ENCODE data around the gene DBNDD2.
A peak's percentile ranks its signal among the peaks of the same experiment; 100 is the strongest.

Gene DBNDD2

DNA sequence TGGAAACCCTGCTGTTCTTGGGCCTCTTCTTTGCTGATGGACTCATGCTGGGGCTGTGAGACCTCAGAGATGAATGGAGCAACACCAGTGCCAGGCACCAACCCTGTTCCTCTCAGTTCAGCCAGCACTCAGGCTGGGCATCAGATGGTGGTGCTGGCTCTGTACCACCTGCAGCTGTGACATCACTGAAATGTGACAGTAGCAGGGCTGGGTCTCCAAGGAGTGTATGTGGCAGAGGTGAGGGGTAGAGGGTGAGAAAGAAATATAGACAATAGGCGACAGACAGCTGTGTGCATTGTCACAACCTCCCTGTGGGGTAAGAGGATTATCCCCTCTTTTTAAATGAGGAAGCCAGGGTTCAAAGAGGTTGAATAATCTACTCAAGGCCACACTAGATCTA lies 29.9 kb upstream of the DBNDD2 start, which contains the start of gene TP53TG5:
Gene TP53TG5, minus strand, starts transcription at position 135 of the 400 bp plus-strand sequence. Its CDS starts 89 bp downstream, at position 46.
- no peak for DNase-seq (ENCODE audit: low read depth)

GRCh38 chr20:45387274-45387673 lies 20.8 kb upstream of the DBNDD2 start:
- no peak for DNase-seq (ENCODE audit: low read depth)

- no peak for DNase-seq (ENCODE audit: low read depth)
These were observed 17.2 kb upstream of the DBNDD2 start for GRCh38 chr20:45390931-45391330.

DNA sequence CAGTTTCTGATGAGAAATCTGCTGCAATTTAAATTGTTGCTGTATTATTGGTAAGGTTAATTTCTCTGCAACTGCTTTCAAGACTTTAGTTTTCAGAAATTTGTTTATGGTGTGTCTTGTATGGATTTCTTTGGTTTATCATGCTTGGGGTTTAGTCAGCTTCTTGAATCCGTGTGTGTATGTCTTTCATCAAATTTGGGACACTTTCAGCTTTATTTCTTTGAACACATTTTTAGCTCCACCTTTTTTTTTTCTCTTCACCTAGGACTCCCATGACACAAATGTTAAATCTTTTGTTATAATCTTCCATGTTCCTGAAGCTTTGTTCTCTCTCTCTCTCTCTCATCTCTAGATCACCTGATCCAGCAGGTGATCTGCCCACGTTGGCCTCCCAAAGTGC lies 16.5 kb upstream of the DBNDD2 start:
- no peak for DNase-seq (ENCODE audit: low read depth)

- DNase-seq (ENCODE audit: low read depth) = no peak
These were observed 15.4 kb upstream of the DBNDD2 start for GRCh38 chr20:45392733-45393132.

DNA sequence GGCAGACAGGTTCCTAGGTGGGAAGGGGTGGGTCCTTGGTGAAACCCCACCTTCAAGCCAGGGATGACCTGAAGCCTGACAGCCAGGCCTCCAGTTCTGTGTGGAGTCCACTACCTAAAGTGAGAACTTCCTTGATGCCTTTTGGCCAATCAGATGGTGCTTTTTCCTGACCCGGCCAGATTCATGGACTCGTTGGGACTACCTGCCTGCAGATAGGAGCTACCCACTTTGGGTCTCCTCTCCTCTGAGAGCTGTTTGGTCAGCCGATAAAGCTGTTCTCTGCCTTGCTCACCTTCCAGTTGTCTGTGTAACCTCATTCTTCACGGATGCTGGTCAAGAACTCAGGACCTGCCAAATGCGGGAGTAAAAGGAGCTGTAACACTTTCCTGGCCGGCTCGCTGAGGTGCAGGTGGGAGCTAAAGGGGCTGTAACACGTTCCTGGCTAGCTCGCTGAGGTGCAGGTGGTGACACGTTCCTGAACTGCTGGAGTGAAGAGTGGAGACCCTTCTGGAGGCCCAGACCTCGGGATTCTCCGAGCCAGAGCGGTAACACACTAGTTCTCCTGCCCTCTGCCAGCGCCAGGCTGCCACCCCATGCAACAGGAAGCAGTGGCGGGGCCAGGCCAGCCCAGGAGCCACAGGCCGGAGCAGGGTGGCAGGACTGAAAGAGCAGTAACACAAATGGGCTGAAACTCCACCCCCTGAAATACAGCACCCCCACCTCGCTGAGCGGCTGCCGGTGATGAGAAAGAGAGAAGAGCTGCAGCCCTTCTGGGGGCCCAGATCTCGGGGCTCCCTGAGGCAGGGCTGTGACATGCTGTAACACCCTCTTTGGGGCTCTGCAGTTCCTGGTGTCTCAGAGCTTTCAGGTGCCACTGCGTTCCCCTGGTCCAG lies 13.6 kb upstream of the DBNDD2 start:
- no peak for DNase-seq (ENCODE audit: low read depth)

GRCh38 chr20:45395114-45395415 lies 13.0 kb upstream of the DBNDD2 start:
- no peak for DNase-seq (ENCODE audit: low read depth)

GRCh38 chr20:45399018-45399417 lies 9.1 kb upstream of the DBNDD2 start:
- no peak for DNase-seq (ENCODE audit: low read depth)

DNA sequence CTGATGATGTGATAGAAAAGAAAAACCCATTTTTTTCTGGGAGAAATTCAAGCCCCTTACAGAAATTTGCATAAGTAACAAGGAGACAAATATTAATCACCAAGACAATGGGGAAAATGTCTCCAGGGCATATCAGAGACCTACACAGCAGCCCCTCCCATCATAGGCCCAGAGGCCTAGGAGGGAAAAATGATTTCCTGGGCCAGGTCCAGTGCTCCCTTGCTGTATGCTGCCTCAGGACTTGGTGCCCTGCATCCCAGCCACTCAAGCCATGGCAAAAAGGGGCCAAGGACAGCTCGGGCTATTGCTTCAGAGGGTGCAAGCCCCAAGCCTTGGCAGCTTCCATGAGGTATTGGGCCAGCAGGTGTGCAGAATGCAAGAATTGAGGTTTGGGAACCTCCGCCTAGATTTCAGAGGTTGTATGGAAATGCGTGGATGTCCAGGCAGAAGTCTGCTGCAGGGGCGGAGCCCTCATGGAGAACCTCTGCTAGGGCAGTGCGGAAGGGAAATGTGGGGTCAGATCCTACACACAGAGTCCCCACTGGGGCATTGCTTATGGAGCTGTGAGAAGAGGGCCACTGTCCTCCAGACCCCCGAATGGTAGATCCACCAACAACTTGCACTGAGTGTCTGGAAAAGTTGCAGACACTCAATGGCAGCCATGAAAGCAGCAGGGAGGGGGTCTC lies 7.6 kb upstream of the DBNDD2 start:
- DNase-seq (ENCODE audit: low read depth) = no peak

- no peak for DNase-seq (ENCODE audit: low read depth)
These were observed 5.1 kb upstream of the DBNDD2 start for GRCh38 chr20:45402946-45403345.

DNA sequence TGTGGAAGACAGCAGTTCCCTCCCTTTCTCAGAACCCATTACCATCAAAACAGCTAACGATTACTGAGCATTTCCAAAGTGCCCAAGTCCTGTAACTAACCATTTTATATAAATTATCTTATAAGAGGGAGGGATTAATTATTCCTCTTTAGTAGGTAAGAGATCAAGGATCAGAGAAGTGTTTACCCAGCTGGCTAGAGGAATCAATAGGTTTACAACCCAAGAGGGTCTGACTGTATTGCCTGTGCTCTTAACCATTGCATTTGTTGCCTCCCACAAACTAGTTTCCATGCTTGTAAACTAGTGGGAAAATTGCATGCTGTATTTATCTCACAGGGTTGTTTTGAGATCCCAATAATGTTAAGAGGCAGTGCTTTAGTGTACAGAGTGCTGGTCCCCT lies 3.7 kb upstream of the DBNDD2 start:
- DNase-seq (ENCODE audit: low read depth) = no peak

DNA sequence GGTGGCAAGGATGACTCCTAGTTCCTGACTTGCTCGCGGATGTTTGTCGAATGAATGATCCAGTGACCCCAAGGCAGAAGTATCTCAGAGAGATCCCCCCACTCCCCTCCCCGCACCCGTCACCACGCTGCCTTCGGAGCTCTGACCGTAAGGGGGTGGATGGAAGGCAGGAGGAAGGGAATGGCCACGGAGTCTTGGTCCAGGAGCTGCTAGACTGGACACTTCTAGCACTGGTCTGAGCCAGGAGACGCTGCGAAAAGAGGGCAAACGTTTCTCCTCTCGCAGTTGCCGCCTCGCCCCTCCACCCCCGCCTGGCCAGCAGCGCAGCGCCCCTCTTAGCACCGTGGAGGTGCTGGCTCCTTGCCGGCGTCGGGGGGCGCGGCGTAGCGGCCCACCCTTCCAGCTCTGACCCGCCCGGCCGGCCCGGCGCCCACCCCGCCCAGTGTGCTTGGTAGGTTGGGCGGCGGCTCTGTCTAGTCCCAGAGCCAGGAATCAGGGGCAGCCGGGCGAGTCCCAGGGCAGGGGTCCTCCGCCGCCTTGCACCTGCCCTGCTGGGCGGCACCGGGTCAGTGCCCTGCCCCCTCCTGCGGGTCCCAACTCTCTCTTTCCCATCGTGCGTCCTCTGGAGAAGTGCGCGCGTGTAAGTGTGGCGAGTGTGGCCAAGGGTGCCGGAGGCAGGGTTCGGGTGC lies 2.4 kb upstream of the DBNDD2 start:
- DNase-seq (ENCODE audit: low read depth) = no peak

DNA sequence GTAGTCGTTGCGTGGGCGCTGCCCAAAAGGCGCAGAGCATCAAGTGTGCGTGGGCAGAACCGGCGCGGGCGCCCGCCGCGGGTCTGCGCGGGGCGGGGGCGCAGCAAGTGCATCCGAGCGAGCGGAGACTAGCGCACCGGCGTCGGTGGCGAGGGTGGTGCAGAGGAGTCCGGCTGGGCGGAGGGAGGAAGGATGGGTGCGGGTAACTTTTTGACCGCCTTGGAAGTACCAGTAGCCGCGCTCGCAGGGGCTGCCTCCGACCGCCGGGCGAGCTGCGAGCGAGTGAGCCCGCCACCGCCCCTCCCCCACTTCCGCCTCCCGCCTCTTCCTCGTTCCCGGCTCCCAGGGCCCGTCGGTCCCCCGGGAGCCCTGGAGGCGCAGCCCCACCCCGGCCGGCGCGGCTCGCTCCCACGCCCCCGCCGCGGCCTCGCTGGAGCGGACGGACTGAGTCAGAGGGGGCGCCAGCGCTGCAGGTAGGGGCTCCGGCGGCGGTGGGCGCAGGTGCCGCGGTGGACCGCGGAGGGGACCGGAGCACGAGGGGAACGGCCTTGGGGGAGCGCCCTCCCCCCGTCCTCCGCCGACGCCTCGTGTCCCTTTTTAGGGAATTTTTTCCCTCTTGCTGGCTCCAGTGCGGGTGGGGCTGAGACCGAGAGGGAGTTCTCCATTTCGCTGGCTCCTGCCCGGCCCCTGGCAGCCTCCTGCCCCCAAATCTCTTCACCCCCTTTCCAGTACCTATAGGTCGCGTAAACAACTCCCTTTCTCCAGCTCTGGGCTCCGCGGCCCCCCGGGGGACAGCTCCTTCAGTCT lies 1.6 kb upstream of the DBNDD2 start:
- DNase-seq (ENCODE audit: low read depth) = peak; percentile 25

GRCh38 chr20:45407067-45407745 lies 883 bp upstream of the DBNDD2 start:
- DNase-seq (ENCODE audit: low read depth) = no peak

DNA sequence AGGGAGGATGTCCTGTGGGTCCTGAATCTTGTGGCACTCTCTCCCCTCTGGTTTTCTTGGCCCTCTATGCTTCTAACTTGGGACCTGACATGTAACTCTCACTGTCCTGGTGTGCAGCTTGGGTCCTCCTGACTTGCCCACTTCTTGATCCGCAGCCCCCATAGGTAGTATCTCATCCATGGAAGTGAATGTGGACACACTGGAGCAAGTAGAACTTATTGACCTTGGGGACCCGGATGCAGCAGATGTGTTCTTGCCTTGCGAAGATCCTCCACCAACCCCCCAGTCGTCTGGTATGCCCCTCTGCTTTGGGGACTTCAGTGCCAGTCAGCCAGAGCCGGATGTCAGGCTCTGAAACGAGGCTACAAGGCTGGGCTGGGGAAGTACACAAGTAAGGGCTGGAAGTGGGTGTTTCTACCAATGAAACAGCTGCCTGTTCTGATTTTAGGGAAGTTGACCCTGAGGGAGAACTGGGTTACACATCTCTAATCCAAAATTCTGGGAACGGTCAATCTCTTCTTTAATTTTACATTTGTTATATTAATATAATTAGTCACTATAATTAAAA lies 641 bp downstream of the DBNDD2 start:
- DNase-seq (ENCODE audit: low read depth) = no peak

GRCh38 chr20:45409521-45410272 lies 1.6 kb downstream of the DBNDD2 start:
- no peak for DNase-seq (ENCODE audit: low read depth)

DNA sequence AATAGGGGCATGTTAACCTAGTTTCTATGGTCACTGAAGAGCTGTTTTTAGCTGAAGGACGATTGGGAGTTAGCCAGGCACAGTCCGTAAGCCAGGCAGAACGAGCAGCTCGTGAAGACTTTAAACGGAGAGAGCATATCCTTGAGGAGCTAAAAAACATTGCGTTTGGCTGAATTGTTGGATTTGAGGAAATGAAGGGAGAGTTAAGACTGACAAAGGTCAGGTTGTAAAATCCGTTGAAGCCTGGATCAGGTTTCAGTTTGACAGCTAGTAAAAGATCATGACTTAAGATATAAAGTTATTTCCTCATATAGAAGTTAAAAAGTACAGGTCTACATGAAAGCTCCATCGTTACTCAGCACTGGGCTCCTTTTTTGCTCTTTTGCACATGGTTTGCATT lies 2.8 kb downstream of the DBNDD2 start:
- no peak for DNase-seq (ENCODE audit: low read depth)

GRCh38 chr20:45412653-45413052 lies 4.6 kb downstream of the DBNDD2 start:
- DNase-seq (ENCODE audit: low read depth) = no peak

GRCh38 chr20:45413479-45413878 lies 5.4 kb downstream of the DBNDD2 start:
- DNase-seq (ENCODE audit: low read depth) = no peak

Measured in stimulated activated CD8-positive, alpha-beta memory T cell treated with anti-CD3 and anti-CD28 coated beads, Interleukin-12 subunit alpha, Interleukin-12 subunit beta, amount 100 ng/mL, for 1 hour (primary cell).